ENCODE data around the gene GSG1L. TPM values are rescaled to one million over a fixed set of nuclear protein-coding genes. Genes with fewer than 3 reads are reported as not detected.

Gene GSG1L
- total RNA-seq, 1 donor from 2014 or later: not detected

- Mint-ChIP-seq H3K27ac (no peak overlapping the region), H3K9me3 (no peaks in the 10 kb centered on the region), H3K4me3 (no peak overlapping the region), H3K4me1 (ENCODE audit: low read depth) (no peaks in the 10 kb centered on the region), H3K27me3 (ENCODE audit: insufficient read depth) (no peaks in the 10 kb centered on the region), H3K36me3 (ENCODE audit: low read depth) (no peaks in the 10 kb centered on the region)
- intact Hi-C loops (cut with micrococcal nuclease): no loop called here
- no peak for DNase-seq (ENCODE audit: low spot score)
Measured at GRCh38 chr16:27769561-27770255, 293.8 kb downstream of the GSG1L start.

GRCh38 chr16:27768651-27769272 lies 294.8 kb downstream of the GSG1L start:
- Mint-ChIP-seq H3K4me3 (no peak overlapping the region), H3K27me3 (ENCODE audit: insufficient read depth) (no peaks in the 10 kb centered on the region), H3K36me3 (ENCODE audit: low read depth) (no peaks in the 10 kb centered on the region), H3K27ac (no peak overlapping the region), H3K9me3 (no peaks in the 10 kb centered on the region), H3K4me1 (ENCODE audit: low read depth) (no peaks in the 10 kb centered on the region)
- intact Hi-C loops (cut with micrococcal nuclease): no loop called here
- DNase-seq (ENCODE audit: low spot score): no peak

GRCh38 chr16:27767971-27768591 lies 295.4 kb downstream of the GSG1L start:
- Mint-ChIP-seq H3K9me3 (no peaks in the 10 kb centered on the region), H3K27ac (no peak overlapping the region)
- intact Hi-C loops (cut with micrococcal nuclease): no loop called here

GRCh38 chr16:27767081-27767480 lies 296.4 kb downstream of the GSG1L start:
- Mint-ChIP-seq H3K27me3 (ENCODE audit: insufficient read depth) (no peaks in the 10 kb centered on the region), H3K36me3 (ENCODE audit: low read depth) (peaks cover 3% of the 10 kb centered on the region), H3K4me1 (ENCODE audit: low read depth) (no peaks in the 10 kb centered on the region), H3K27ac (no peak overlapping the region), H3K4me3 (no peak overlapping the region), H3K9me3 (no peaks in the 10 kb centered on the region)
- intact Hi-C loops (cut with micrococcal nuclease): no loop called here
- no peak for DNase-seq (ENCODE audit: low spot score)

More at GRCh38 chr16:27767971-27768591, 295.4 kb downstream of the GSG1L start:
- H3K27me3 Mint-ChIP-seq (ENCODE audit: insufficient read depth): no peaks in the 10 kb centered on the region
- DNase-seq (ENCODE audit: low spot score): no peak
- H3K4me1 Mint-ChIP-seq (ENCODE audit: low read depth): no peaks in the 10 kb centered on the region
- H3K4me3 Mint-ChIP-seq: no peak overlapping the region
- H3K36me3 Mint-ChIP-seq (ENCODE audit: low read depth): no peaks in the 10 kb centered on the region

GRCh38 chr16:27766236-27766925 lies 297.1 kb downstream of the GSG1L start:
- H3K4me3 Mint-ChIP-seq: no peak overlapping the region
- no peaks in the 10 kb centered on the region for H3K4me1 Mint-ChIP-seq (ENCODE audit: low read depth)
- H3K27ac Mint-ChIP-seq: no peak overlapping the region
- H3K36me3 Mint-ChIP-seq (ENCODE audit: low read depth): peaks cover 3% of the 10 kb centered on the region
- no peak for DNase-seq (ENCODE audit: low spot score)
- no peaks in the 10 kb centered on the region for H3K27me3 Mint-ChIP-seq (ENCODE audit: insufficient read depth)
- intact Hi-C loops (cut with micrococcal nuclease): no loop called here
- no peaks in the 10 kb centered on the region for H3K9me3 Mint-ChIP-seq

- no peak for DNase-seq (ENCODE audit: low spot score)
- H3K27ac Mint-ChIP-seq: no peak overlapping the region
- no peaks in the 10 kb centered on the region for H3K9me3 Mint-ChIP-seq
- H3K36me3 Mint-ChIP-seq (ENCODE audit: low read depth): peaks cover 3% of the 10 kb centered on the region
- no peaks in the 10 kb centered on the region for H3K4me1 Mint-ChIP-seq (ENCODE audit: low read depth)
- H3K27me3 Mint-ChIP-seq (ENCODE audit: insufficient read depth): no peaks in the 10 kb centered on the region
- intact Hi-C loops (cut with micrococcal nuclease): no loop called here
- H3K4me3 Mint-ChIP-seq: no peak overlapping the region
Measured at GRCh38 chr16:27764869-27765675, 298.4 kb downstream of the GSG1L start.

GRCh38 chr16:27764427-27764826 lies 299.1 kb downstream of the GSG1L start:
- no peak overlapping the region for H3K27ac Mint-ChIP-seq
- peaks cover 3% of the 10 kb centered on the region for H3K36me3 Mint-ChIP-seq (ENCODE audit: low read depth)
- H3K4me1 Mint-ChIP-seq (ENCODE audit: low read depth): no peaks in the 10 kb centered on the region
- no peaks in the 10 kb centered on the region for H3K27me3 Mint-ChIP-seq (ENCODE audit: insufficient read depth)
- no peak for DNase-seq (ENCODE audit: low spot score)
- intact Hi-C loops (cut with micrococcal nuclease): no loop called here
- no peak overlapping the region for H3K4me3 Mint-ChIP-seq
- H3K9me3 Mint-ChIP-seq: no peaks in the 10 kb centered on the region

- H3K4me1 Mint-ChIP-seq (ENCODE audit: low read depth): no peaks in the 10 kb centered on the region
- no peak for DNase-seq (ENCODE audit: low spot score)
- no peaks in the 10 kb centered on the region for H3K27me3 Mint-ChIP-seq (ENCODE audit: insufficient read depth)
- peaks cover 3% of the 10 kb centered on the region for H3K36me3 Mint-ChIP-seq (ENCODE audit: low read depth)
- no peaks in the 10 kb centered on the region for H3K9me3 Mint-ChIP-seq
- intact Hi-C loops (cut with micrococcal nuclease): no loop called here
- H3K27ac Mint-ChIP-seq: no peak overlapping the region
- H3K4me3 Mint-ChIP-seq: no peak overlapping the region
Measured at GRCh38 chr16:27762441-27762840, 301.1 kb downstream of the GSG1L start.

- intact Hi-C loops (cut with micrococcal nuclease): no loop called here
- no peak for DNase-seq (ENCODE audit: low spot score)
- H3K27ac Mint-ChIP-seq: no peak overlapping the region
Measured at GRCh38 chr16:27761816-27762215, 301.7 kb downstream of the GSG1L start.

GRCh38 chr16:27760789-27761176 lies 302.7 kb downstream of the GSG1L start:
- no peaks in the 10 kb centered on the region for H3K9me3 Mint-ChIP-seq
- H3K36me3 Mint-ChIP-seq (ENCODE audit: low read depth): peaks cover 3% of the 10 kb centered on the region
- DNase-seq (ENCODE audit: low spot score): no peak
- intact Hi-C loops (cut with micrococcal nuclease): no loop called here
- H3K27me3 Mint-ChIP-seq (ENCODE audit: insufficient read depth): no peaks in the 10 kb centered on the region
- H3K27ac Mint-ChIP-seq: no peak overlapping the region
- no peaks in the 10 kb centered on the region for H3K4me1 Mint-ChIP-seq (ENCODE audit: low read depth)
- no peak overlapping the region for H3K4me3 Mint-ChIP-seq

More at GRCh38 chr16:27761816-27762215, 301.7 kb downstream of the GSG1L start:
- no peaks in the 10 kb centered on the region for H3K4me1 Mint-ChIP-seq (ENCODE audit: low read depth)
- no peaks in the 10 kb centered on the region for H3K9me3 Mint-ChIP-seq
- peaks cover 3% of the 10 kb centered on the region for H3K36me3 Mint-ChIP-seq (ENCODE audit: low read depth)
- H3K27me3 Mint-ChIP-seq (ENCODE audit: insufficient read depth): no peaks in the 10 kb centered on the region
- H3K4me3 Mint-ChIP-seq: no peak overlapping the region

GRCh38 chr16:27759967-27760788 lies 303.3 kb downstream of the GSG1L start:
- H3K4me1 Mint-ChIP-seq (ENCODE audit: low read depth): no peaks in the 10 kb centered on the region
- no peak for DNase-seq (ENCODE audit: low spot score)
- H3K4me3 Mint-ChIP-seq: no peak overlapping the region
- no peaks in the 10 kb centered on the region for H3K27me3 Mint-ChIP-seq (ENCODE audit: insufficient read depth)
- H3K36me3 Mint-ChIP-seq (ENCODE audit: low read depth): peaks cover 3% of the 10 kb centered on the region
- no peaks in the 10 kb centered on the region for H3K9me3 Mint-ChIP-seq
- no peak overlapping the region for H3K27ac Mint-ChIP-seq
- intact Hi-C loops (cut with micrococcal nuclease): no loop called here

Data from activated T-helper 1 cell treated with anti-CD3 and anti-CD28 coated beads, Interleukin-12 subunit alpha, Interleukin-12 subunit beta, Interleukin-2, Interleukin-4 antibody, amounts not matched to agents 30 ng/mL and 10 ng/mL and 1 ng/mL, durations not matched to agents 14 hours and 24 hours and 36 hours (primary cell).